Gastrocnemius medialis (tissue), 4 donors: ENCODE measurements around the gene ADRA1B. TPM values are rescaled to one million over a fixed set of nuclear protein-coding genes. Genes with fewer than 3 reads are reported as not detected.

Experiments used
- ATAC-seq, 2 donors: fragments of 150-250 bp; one replicate each; pipeline ENCODE4 v1.9.1; 2016
- DNase-seq, 2 donors: peaks; one replicate each; pipeline ENCODE4 v3.0.0-alpha.2; 2019
- H3K27ac ChIP-seq, 4 donors: fragments of 200-600 bp; sonication (generic); 1 replicate in 1 of 4; 2 replicates in 3 of 4; pipeline ENCODE4 v1.5.1; 2016 to 2018; ENCODE audit warnings: mild to moderate bottlenecking in 2 of 4, moderate library complexity in 1 of 4
- H3K27me3 ChIP-seq, 3 donors: fragments of 200-600 bp; sonication (generic) in 2 of 3; 1 replicate in 1 of 3; 2 replicates in 2 of 3; pipeline versions ENCODE4 v1.5.1 to v1.6.0; 2016 to 2019; ENCODE audit warnings: mild to moderate bottlenecking in 1 of 3, moderate library complexity in 1 of 3
- H3K36me3 ChIP-seq, 2 donors: fragments of 200-600 bp; sonication (generic) in 1 of 2; one replicate each; pipeline ENCODE4 v1.5.1; 2017 to 2018
- H3K4me1 ChIP-seq, 2 donors: fragments of 200-600 bp; sonication (generic) in 1 of 2; one replicate each; pipeline ENCODE4 v1.5.1; 2016 to 2017; ENCODE audit warnings: mild to moderate bottlenecking in 2 of 2
- H3K4me3 ChIP-seq, 4 donors: fragments of 200-600 bp; sonication (generic) in 3 of 4; 1 replicate in 1 of 4; 2 replicates in 3 of 4; pipeline ENCODE4 v1.5.1; 2016 to 2019; ENCODE audit warnings: mild to moderate bottlenecking in 2 of 4
- H3K9me3 ChIP-seq, 3 donors: fragments of 200-600 bp; sonication (generic) in 2 of 3; 1 replicate in 1 of 3; 2 replicates in 2 of 3; pipeline ENCODE4 v1.5.1; 2016 to 2019
- CTCF ChIP-seq, 5 experiments: fragments of 450-650 bp in 3 of 5; fragments of 200-600 bp in 2 of 5; sonication (generic) in 2 of 5; IDR thresholded peaks in 4 of 5; conservative IDR thresholded peaks in 1 of 5; 1 replicate in 4 of 5; 2 replicates in 1 of 5; pipeline ENCODE4 v1.5.1; 2016 to 2019; ENCODE audit warnings: antibody characterized with exemption in 5 of 5, mild to moderate bottlenecking in 3 of 5, moderate library complexity in 3 of 5
- POLR2A ChIP-seq, 2 donors: fragments of 450-650 bp; IDR thresholded peaks; one replicate each; pipeline ENCODE4 v1.6.1; 2017; ENCODE audit warnings: antibody characterized with exemption in 2 of 2, mild to moderate bottlenecking in 2 of 2, moderate library complexity in 2 of 2
- in situ Hi-C, 4 donors: fragments of 200-750 bp; cut with MboI; loops; one replicate each; pipeline versions ENCODE4 v1.15.0 to v1.8.0; 2017; ENCODE audit warnings: low sequenced_read_pairs in 4 of 4
- intact Hi-C: fragments of 100-400 bp; cut with DNase I; formaldehyde crosslinking; loops from one replicate; pipeline ENCODE4 v1.15.1; 2023; ENCODE audit warnings: low total_unique reads
- total RNA-seq, 4 donors: library from RNA; depleted of rRNA; stranded (reverse); fragments of >200 nt; gene quantifications; one replicate each; pipeline versions ENCODE4 v1.1.0 to v1.2.3, GENCODE V29; 2016

The ADRA1B gene
- total RNA-seq, 4 donors from 2014 or later: 0.61 to 1.9 (median 0.94) TPM

DNA sequence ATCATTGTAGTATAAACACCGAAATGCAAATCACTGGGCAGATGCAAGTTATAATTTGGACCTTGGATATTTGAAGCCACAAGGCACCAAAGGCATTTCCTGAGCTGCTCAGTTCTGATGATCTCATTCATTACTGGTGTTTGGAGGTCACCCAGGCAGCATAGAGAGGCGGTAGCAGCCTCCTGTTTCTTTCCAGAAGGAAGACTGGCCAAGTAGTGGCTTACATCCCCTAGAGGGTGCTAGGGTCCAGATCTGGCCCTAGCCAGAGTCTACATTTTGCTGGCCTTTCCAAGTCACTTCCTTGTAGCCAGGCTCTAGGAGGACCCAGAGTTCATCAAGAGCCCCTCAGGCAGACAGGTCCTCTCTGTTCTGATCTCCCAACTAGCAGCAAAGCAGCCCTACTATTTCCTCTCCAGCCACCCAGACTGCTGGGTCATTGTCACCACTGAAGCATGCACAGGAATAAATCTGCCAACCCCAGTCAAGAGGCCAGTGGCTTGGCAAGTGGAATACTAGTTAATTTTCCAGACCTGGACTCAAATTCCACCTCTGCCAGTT is 59.3 kb downstream of the ADRA1B start:
- TF ChIP-seq CTCF (IDR thresholded peaks at IDR 0.05 in 4 of 5, conservative IDR thresholded peaks at IDR 0.05 in 1 of 5) (no peak), POLR2A (IDR thresholded peaks at IDR 0.05) (no peak)
- no peak overlapping the region for H3K27ac ChIP-seq
- H3K4me3 ChIP-seq: no peak overlapping the region
- peaks cover 20 to 30% (median 26%) of the 10 kb centered on the region in 3 donors for H3K27me3 ChIP-seq
- H3K4me1 ChIP-seq: no peaks in the 10 kb centered on the region
- ATAC-seq (no peak), DNase-seq (no peak)
- H3K36me3 ChIP-seq: no peaks in the 10 kb centered on the region
- intact Hi-C loops (no loop called here), in situ Hi-C loops (loop anchor here in 3 of 4 donors (25.0 kb wide), 2 partner anchors 688 to 813 kb away; no protein-coding TSS in a partner anchor)
- H3K9me3 ChIP-seq: no peaks in the 10 kb centered on the region

- Histone ChIP-seq H3K27me3 (peaks cover 8 to 16% (median 14%) of the 10 kb centered on the region in 3 donors), H3K4me3 (no peak overlapping the region), H3K27ac (no peak overlapping the region), H3K4me1 (no peaks in the 10 kb centered on the region), H3K36me3 (no peaks in the 10 kb centered on the region), H3K9me3 (no peaks in the 10 kb centered on the region)
- TF ChIP-seq CTCF (IDR thresholded peaks at IDR 0.05 in 4 of 5, conservative IDR thresholded peaks at IDR 0.05 in 1 of 5) (no peak), POLR2A (IDR thresholded peaks at IDR 0.05) (no peak)
- DNase-seq (no peak), ATAC-seq (no peak)
- in situ Hi-C loops (loop anchor here in 3 of 4 donors (25.0 kb wide), 2 partner anchors 690 to 815 kb away; no protein-coding TSS in a partner anchor), intact Hi-C loops (no loop called here)
Measured at GRCh38 chr5:159976921-159977320, 60.6 kb downstream of the ADRA1B start.

GRCh38 chr5:159978358-159978757 is 62.1 kb downstream of the ADRA1B start:
- no peaks in the 10 kb centered on the region for H3K4me1 ChIP-seq
- H3K9me3 ChIP-seq: no peaks in the 10 kb centered on the region
- H3K36me3 ChIP-seq: no peaks in the 10 kb centered on the region
- in situ Hi-C loops (loop anchor here in 3 of 4 donors (25.0 kb wide), 2 partner anchors 691 to 816 kb away; no protein-coding TSS in a partner anchor), intact Hi-C loops (no loop called here)
- ATAC-seq (no peak), DNase-seq (no peak)
- H3K27me3 ChIP-seq: peaks cover 0 to 4% (median 2%) of the 10 kb centered on the region in 3 donors
- H3K4me3 ChIP-seq: no peak overlapping the region
- TF ChIP-seq CTCF (IDR thresholded peaks at IDR 0.05 in 4 of 5, conservative IDR thresholded peaks at IDR 0.05 in 1 of 5) (no peak), POLR2A (IDR thresholded peaks at IDR 0.05) (no peak)
- no peak overlapping the region for H3K27ac ChIP-seq

DNA sequence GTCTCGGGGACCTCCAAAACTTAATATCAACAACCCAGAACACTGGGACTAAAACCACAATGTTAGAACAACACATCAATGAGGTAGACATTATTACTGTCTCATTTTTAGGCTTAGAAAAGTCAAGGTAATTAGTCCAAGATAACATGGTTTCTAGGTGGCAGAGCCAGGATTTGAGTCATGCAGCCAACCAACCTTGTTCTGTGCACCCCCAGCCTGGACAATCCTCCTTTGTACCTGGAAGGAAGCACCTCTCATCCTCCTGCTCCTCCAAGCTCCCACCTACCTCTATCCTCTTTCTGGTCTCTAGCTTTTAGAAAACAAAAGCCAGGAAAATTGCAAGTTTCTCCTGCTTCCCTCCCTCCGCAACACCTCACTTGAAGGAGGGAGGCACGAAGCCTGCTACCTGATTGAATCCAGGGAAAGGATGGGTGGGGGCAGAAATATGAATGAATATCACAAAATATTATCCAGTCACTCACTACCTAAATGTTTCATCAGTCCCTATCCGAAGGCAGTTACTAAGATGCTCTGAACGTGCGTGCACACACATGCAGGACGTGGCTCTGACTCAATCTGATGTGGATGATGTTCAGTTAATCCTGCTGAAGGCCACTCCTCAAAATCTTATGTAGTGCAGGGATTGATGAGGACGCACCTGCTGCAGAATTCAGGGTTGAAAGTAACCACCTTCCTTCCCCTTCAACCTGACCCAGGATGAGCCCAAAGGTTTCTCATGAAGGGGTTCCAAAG is 66.3 kb downstream of the ADRA1B start:
- no peak for TF ChIP-seq POLR2A (IDR thresholded peaks at IDR 0.05)
- no peak for TF ChIP-seq CTCF (IDR thresholded peaks at IDR 0.05 in 4 of 5, conservative IDR thresholded peaks at IDR 0.05 in 1 of 5)
- DNase-seq: no peak
- H3K27ac ChIP-seq: no peak overlapping the region
- H3K4me1 ChIP-seq: peaks cover 3 to 8% of the 10 kb centered on the region in 2 donors
- no peaks in the 10 kb centered on the region for H3K36me3 ChIP-seq
- H3K4me3 ChIP-seq: no peak overlapping the region
- intact Hi-C loops: no loop called here
- ATAC-seq: no peak
- H3K9me3 ChIP-seq: no peaks in the 10 kb centered on the region
- H3K27me3 ChIP-seq: peaks cover 0 to 12% (median 0%) of the 10 kb centered on the region in 3 donors
- in situ Hi-C loops: loop anchor here in 3 of 4 donors (10.0 to 25.0 kb wide), 4 partner anchors 538 to 828 kb away; no protein-coding TSS in a partner anchor
